ENCODE measurements around the gene RIPOR2. TPM values are rescaled to one million over a fixed set of nuclear protein-coding genes. Genes with fewer than 3 reads are reported as not detected.
"Not testable (repeated sequence)": the region's sequence is repeated elsewhere in the genome, so short reads cannot be mapped to it uniquely, and the experiment has no call there.

The RIPOR2 gene
- total and polyA plus RNA-seq, 2 donors, result 7.3 to 14.1 TPM

GRCh38 chr6:24761193-24761835 lies 174.4 kb downstream of the RIPOR2 start:
- no peaks in the 10 kb centered on the region for H3K4me1 ChIP-seq (ENCODE audit: insufficient read depth)
- no peak for DNase-seq (ENCODE audit: extremely low spot score)
- H3K36me3 ChIP-seq (ENCODE audit: insufficient read depth), result no peaks in the 10 kb centered on the region
- 85% methylated on average over 17 of the region's 17 CpGs for WGBS
- H3K27ac ChIP-seq (ENCODE audit: low read depth), result no peak overlapping the region
- no peak overlapping the region for H3K4me3 ChIP-seq (ENCODE audit: low read depth, low read length)

DNA sequence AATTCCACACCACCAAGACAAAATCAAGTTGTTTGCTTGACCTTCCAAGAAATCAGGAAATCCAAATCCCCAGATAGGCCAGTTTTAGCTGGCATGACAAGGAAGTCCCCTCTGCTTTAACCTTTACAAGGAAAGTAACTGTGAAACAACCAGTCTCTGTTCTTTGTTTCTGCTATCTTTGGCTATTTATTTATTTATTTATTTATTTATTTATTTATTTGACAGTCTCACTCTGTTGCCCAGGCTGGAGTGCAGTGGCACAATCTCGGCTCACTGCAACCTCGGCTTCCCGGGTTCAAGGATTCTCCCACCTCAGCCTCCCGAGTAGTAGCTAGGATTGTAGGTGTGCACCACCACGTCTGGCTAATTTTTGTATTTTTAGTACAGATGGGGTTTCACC lies 175.6 kb downstream of the RIPOR2 start:
- Histone ChIP-seq H3K36me3 (ENCODE audit: insufficient read depth) (no peaks in the 10 kb centered on the region), H3K4me1 (ENCODE audit: insufficient read depth) (no peaks in the 10 kb centered on the region), H3K27ac (ENCODE audit: low read depth) (no peak overlapping the region), H3K4me3 (ENCODE audit: low read depth, low read length) (no peak overlapping the region)
- WGBS, result 97% methylated on average over 5 of the region's 5 CpGs
- DNase-seq (ENCODE audit: extremely low spot score), result no peak

- no peak overlapping the region for H3K27ac ChIP-seq (ENCODE audit: low read depth)
- H3K4me3 ChIP-seq (ENCODE audit: low read depth, low read length), result no peak overlapping the region
- DNase-seq (ENCODE audit: extremely low spot score), result no peak
- WGBS, result 92% methylated on average over 3 of the region's 3 CpGs
- no peaks in the 10 kb centered on the region for H3K4me1 ChIP-seq (ENCODE audit: insufficient read depth)
- H3K36me3 ChIP-seq (ENCODE audit: insufficient read depth), result no peaks in the 10 kb centered on the region
These were observed 176.0 kb downstream of the RIPOR2 start for GRCh38 chr6:24759718-24760117.

DNA sequence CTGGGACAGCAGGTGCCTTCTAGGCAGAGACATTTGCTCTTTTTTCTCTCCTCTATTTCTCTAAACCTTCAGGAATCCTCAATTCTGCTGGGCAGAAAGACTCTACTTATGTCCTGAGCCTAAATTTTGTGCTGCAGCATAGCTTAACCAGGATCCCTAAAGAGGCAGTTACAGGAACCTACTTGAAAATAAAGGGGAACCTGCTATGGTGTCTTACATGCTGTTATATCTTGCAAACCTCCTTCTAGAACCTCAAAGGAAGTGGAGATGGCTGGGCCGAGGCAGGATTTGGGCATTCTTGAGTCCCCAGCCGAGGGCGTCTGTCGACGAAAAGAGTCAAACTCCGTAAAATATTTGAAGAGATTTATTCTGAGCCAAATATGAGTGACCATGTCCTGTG lies 178.1 kb downstream of the RIPOR2 start:
- 87% methylated on average over 6 of the region's 6 CpGs for WGBS

GRCh38 chr6:24755279-24755678 lies 180.5 kb downstream of the RIPOR2 start:
- Histone ChIP-seq H3K36me3 (ENCODE audit: insufficient read depth) (no peaks in the 10 kb centered on the region), H3K4me1 (ENCODE audit: insufficient read depth) (no peaks in the 10 kb centered on the region), H3K27ac (ENCODE audit: low read depth) (no peak overlapping the region), H3K4me3 (ENCODE audit: low read depth, low read length) (no peak overlapping the region)
- DNase-seq (ENCODE audit: extremely low spot score), result no peak

More for the DNA sequence above, 178.1 kb downstream of the RIPOR2 start:
- DNase-seq (ENCODE audit: extremely low spot score), result no peak
- Histone ChIP-seq H3K36me3 (ENCODE audit: insufficient read depth) (no peaks in the 10 kb centered on the region), H3K4me3 (ENCODE audit: low read depth, low read length) (no peak overlapping the region), H3K4me1 (ENCODE audit: insufficient read depth) (no peaks in the 10 kb centered on the region), H3K27ac (ENCODE audit: low read depth) (no peak overlapping the region)

DNA sequence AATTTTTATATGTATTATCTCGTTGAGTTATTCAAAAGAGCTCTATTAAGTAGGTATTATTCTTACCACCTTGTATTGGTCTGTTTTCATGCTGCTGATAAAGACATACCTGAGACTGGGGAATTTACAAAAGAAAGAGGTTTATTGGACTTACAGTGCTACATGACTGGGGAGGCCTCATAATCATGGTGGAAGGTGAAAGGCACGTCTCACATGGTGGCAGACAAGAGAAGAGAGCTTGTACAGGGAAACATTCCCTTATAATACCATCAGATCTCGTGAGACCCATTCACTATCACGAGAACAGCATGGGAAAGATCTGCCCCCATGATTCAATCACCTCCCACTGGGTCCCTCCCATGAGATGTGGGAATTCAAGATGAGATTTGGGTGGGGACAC lies 181.4 kb downstream of the RIPOR2 start:
- DNase-seq (ENCODE audit: extremely low spot score); H3K36me3 ChIP-seq (ENCODE audit: insufficient read depth); H3K27ac ChIP-seq (ENCODE audit: low read depth); H3K4me3 ChIP-seq (ENCODE audit: low read depth, low read length); H3K4me1 ChIP-seq (ENCODE audit: insufficient read depth): not testable (repeated sequence)
- WGBS, result 86% methylated on average over 4 of the region's 4 CpGs

Other genes with a start within 250 kb of the RIPOR2 start
- gene C6orf62, start 216.8 kb downstream of the RIPOR2 start, total RNA-seq, result 85.8 TPM
- 38.1 TPM for gene C6orf62, start 216.8 kb downstream of the RIPOR2 start, polyA plus RNA-seq
- 44.7 TPM for gene GMNN, start 161.0 kb downstream of the RIPOR2 start, total RNA-seq
- gene GMNN, start 161.0 kb downstream of the RIPOR2 start, polyA plus RNA-seq, result 15.4 TPM
- gene ARMH2, start 137.0 kb downstream of the RIPOR2 start, total RNA-seq, result not detected
- gene ARMH2, start 137.0 kb downstream of the RIPOR2 start, polyA plus RNA-seq, result not detected